ENCODE results near the gene TMTC4.

GRCh38 chr13:100604918-100605710, 69.5 kb downstream of the TMTC4 start:
- TF ChIP-seq MAX (IDR thresholded peaks at IDR 0.05) (no peak), TAF1 (IDR thresholded peaks at IDR 0.05; ENCODE audit: low read depth) (no peak), CREB1 (IDR thresholded peaks at IDR 0.05; ENCODE audit: low read depth) (no peak), RAD21 (IDR thresholded peaks at IDR 0.05; ENCODE audit: low read depth) (no peak), EP300 (IDR thresholded peaks at IDR 0.05; ENCODE audit: borderline replicate concordance) (no peak)
